Mucosa of rectum (tissue), 2 donors: ENCODE results near the gene ST8SIA5.

Experiments
- H3K27ac ChIP-seq, 2 donors: one replicate each; pipeline ENCODE4 v1.7.0; 2013; ENCODE audit warnings: inconsistent platforms in 2 of 2, low read depth in 2 of 2, low read length in 2 of 2
- H3K27me3 ChIP-seq, 2 donors: one replicate each; pipeline ENCODE4 v1.7.0; 2013; ENCODE audit warnings: low read length in 2 of 2; ENCODE audit not compliant: control insufficient read depth in 2 of 2, insufficient read depth in 2 of 2
- H3K36me3 ChIP-seq, 2 donors: one replicate each; pipeline ENCODE4 v1.7.0; 2013; ENCODE audit warnings: low read length in 2 of 2; ENCODE audit not compliant: control insufficient read depth in 2 of 2, insufficient read depth in 2 of 2
- H3K4me1 ChIP-seq, 2 donors: one replicate each; pipeline ENCODE4 v1.7.0; 2013; ENCODE audit warnings: low read length in 2 of 2, mild to moderate bottlenecking in 1 of 2; ENCODE audit not compliant: control insufficient read depth in 2 of 2, insufficient read depth in 2 of 2
- H3K4me3 ChIP-seq, 2 donors: one replicate each; pipeline ENCODE4 v1.7.0; 2013; ENCODE audit warnings: low read length in 2 of 2
- H3K9ac ChIP-seq, 2 donors: one replicate each; pipeline ENCODE4 v1.7.0; 2013; ENCODE audit warnings: low read length in 2 of 2, low read depth in 1 of 2, mild to moderate bottlenecking in 1 of 2
- H3K9me3 ChIP-seq, 2 donors: one replicate each; pipeline ENCODE4 v1.7.0; 2013; ENCODE audit warnings: low read length in 2 of 2; ENCODE audit not compliant: control insufficient read depth in 2 of 2
- donor health status: healthy.
- donor health status: Normal muscosa, but diverticular disease.

Gene ST8SIA5

DNA sequence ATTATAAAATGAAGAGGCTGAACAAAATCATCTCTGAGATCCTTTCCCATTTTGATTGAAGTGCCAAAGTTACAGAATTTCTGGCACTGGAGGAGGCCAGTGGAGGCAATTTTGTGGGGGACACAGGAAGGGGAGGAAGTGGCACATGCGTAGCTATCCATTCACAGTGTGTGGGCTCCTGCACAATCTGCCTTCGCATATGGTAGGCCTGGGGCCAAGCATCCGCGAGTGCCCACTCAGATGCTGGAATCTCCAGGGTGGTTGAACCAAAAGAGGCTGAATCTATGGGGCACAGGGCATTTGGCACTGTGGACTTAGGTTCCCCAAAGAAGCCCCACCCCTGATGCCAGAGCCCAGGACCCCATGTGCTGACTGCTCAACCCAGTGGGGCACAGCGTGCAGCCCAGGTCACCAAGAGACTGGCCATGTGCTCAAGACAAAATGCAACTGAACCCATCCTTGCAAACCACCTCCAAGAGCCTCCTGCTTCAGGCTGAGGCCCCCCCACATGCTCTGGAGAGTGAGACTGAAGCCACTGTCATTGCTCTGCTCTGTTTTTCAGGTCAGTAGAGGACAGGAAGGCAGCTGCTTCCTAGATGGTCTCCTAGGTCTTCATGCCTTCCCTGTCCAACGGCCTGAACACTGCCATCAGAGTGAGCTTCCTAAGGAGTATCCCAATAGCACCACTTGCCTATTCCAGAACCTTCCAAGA, 28.5 kb downstream of the ST8SIA5 start:
- peaks cover 0 to 2% of the 10 kb centered on the region in 2 donors for H3K27me3 ChIP-seq
- H3K9ac ChIP-seq: no peak overlapping the region
- H3K9me3 ChIP-seq: peaks cover 0 to 4% of the 10 kb centered on the region in 2 donors
- H3K27ac ChIP-seq: no peak overlapping the region
- H3K36me3 ChIP-seq: no peaks in the 10 kb centered on the region
- no peaks in the 10 kb centered on the region for H3K4me1 ChIP-seq
- no peak overlapping the region for H3K4me3 ChIP-seq

DNA sequence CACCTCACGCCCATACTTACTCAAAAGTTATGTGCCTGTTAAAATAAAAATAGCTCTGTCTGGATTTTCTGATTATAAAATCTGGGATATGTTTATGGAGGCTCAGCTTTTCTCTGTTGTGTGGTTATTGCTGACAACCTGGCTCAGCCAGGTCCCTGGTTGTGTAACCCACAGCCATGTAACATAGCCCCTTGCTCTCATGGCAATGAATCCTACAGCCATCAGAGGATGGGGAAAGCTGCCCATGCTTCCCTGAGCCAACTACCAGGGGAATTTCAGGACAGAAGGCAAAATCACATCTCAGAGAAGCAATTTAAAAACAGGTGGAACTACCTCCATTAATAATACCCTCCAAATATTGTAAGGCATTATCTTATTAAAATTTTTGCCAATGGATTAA, 29.7 kb downstream of the ST8SIA5 start:
- Histone ChIP-seq H3K36me3 (no peaks in the 10 kb centered on the region), H3K4me3 (no peak overlapping the region), H3K9me3 (peaks cover 0 to 4% of the 10 kb centered on the region in 2 donors), H3K4me1 (no peaks in the 10 kb centered on the region), H3K27me3 (peaks cover 0 to 2% of the 10 kb centered on the region in 2 donors), H3K27ac (no peak overlapping the region), H3K9ac (no peak overlapping the region)

DNA sequence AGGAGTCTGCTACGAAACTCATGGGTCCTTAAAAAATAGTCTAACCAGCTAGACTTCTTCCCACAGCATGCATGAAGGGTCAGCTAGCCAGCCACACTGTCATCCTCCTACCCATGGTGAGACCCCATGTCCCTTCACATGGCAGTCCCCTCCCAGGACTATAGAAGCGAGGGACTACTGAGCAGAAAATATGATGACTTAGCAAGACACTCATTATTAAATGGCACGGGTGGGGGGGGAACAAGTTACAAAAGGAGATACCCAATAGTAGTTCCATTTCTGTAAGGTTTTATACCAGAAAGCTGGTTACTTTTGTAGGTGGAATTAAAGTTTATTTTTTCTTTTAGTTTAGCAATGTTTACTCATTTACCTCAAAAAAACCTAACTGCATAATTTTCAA, 31.5 kb downstream of the ST8SIA5 start:
- no peak overlapping the region for H3K27ac ChIP-seq
- no peak overlapping the region for H3K4me3 ChIP-seq
- H3K9ac ChIP-seq: no peak overlapping the region
- peaks cover 0 to 2% of the 10 kb centered on the region in 2 donors for H3K27me3 ChIP-seq
- H3K4me1 ChIP-seq: no peaks in the 10 kb centered on the region
- no peaks in the 10 kb centered on the region for H3K36me3 ChIP-seq
- H3K9me3 ChIP-seq: peaks cover 0 to 4% of the 10 kb centered on the region in 2 donors

DNA sequence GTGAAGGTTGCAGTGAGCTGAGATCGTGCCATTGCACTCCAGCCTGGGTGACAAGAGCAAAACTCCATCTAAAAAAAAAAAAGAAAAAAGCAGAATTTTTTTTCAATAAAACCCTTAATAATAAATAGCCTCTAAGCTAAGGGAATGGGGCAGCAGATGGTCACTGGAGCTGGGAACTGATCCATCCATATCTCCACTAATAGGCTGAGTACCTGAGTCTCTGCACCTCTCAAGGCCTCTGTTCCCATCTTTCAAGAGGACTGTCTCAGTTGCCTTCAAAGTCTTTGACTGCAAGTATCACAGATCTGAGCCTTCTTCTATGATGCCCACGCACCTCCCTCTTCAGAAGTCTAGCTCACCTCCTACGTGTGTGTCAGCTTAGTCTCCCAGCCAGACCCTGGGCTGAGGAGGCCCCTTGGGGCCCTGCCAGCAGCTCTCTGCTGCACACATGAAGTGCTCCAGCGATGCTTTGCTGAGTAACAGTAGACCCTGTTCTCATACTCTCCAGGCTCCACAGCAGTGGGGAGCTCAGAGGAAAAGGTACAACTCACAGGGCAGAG, 32.9 kb downstream of the ST8SIA5 start:
- no peaks in the 10 kb centered on the region for H3K27me3 ChIP-seq
- H3K36me3 ChIP-seq: no peaks in the 10 kb centered on the region
- H3K9me3 ChIP-seq: no peaks in the 10 kb centered on the region
- no peak overlapping the region for H3K4me3 ChIP-seq
- no peak overlapping the region for H3K9ac ChIP-seq
- H3K27ac ChIP-seq: no peak overlapping the region
- no peaks in the 10 kb centered on the region for H3K4me1 ChIP-seq

DNA sequence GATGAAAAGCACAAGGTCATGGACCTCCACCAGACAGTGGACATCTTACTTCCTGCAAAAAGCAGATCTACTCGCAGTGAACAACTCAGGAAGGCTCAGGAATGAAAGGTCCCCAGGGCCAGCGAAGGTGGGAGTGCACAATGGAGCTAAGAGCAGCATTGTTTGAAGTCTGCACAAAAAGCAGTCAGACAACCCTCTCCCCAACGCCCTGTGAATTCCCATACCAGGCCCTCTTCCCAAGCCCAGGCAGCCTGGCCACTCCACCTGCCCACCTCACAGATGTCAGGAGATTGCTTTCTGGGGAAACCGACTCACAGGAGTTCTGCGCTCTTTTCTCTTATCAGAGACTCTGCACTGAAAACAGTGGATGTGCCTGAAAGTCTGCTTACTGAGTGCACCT, 34.8 kb downstream of the ST8SIA5 start:
- Histone ChIP-seq H3K9me3 (no peaks in the 10 kb centered on the region), H3K27ac (no peak overlapping the region), H3K4me3 (no peak overlapping the region), H3K9ac (no peak overlapping the region), H3K4me1 (no peaks in the 10 kb centered on the region), H3K36me3 (no peaks in the 10 kb centered on the region), H3K27me3 (no peaks in the 10 kb centered on the region)

DNA sequence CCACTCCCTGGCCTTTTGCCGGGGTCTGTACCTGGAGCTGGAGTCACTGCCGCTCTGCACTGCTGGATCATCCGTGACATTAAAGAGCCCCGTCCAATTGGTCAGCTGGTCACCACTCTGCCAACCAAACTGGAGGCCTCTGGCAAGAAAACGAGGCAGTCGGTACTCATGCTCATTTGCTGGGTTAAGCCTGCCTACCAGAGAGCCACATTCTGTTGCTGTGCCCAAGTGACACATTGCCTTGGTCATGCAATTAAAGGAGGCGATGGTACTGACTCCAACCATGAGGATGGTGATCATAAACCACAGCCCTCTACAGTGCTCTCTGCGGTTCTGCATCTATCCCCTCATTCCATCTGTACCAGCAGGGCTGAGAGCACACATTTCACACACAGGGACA, 35.5 kb downstream of the ST8SIA5 start:
- no peaks in the 10 kb centered on the region for H3K4me1 ChIP-seq
- no peak overlapping the region for H3K9ac ChIP-seq
- H3K9me3 ChIP-seq: no peaks in the 10 kb centered on the region
- no peaks in the 10 kb centered on the region for H3K36me3 ChIP-seq
- no peaks in the 10 kb centered on the region for H3K27me3 ChIP-seq
- H3K4me3 ChIP-seq: no peak overlapping the region
- no peak overlapping the region for H3K27ac ChIP-seq

DNA sequence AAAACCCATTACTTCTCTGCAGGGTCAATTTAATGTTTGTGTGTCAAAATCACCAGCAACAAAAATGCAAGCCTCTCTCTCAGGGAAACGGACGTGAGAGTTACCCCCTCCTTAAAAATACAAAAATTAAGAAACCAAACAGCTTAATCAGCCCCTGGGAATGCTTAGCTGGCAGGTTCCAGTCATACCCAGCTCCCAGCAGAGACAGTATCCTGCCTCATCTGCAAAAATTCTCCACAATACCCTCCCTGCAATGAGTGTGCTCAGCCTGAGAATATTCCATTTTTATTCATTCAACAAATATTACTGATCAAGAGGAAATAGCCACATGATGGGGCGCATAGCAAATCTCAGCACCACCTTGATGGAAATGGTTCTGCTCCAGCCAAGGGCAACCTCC, 36.3 kb downstream of the ST8SIA5 start:
- no peaks in the 10 kb centered on the region for H3K27me3 ChIP-seq
- H3K27ac ChIP-seq: no peak overlapping the region

DNA sequence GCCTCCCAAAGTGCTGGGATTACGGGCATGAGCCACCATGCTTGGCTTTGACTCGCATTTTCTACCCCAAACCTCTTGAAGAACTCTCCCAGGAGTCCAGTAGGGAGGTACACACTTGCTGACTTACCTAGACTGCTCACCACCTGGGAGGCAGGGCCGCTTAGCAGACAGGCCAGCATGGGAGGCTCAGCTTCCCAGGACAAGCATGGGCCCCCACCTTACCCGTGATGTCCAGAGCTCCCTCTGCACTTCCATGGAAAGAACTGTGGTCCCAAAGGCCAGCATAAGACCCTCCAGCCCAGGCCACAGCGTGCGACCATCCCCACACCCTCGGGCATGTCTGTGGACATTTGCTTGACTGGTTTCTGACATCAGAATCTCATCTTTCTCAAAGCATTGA, 36.8 kb downstream of the ST8SIA5 start:
- Histone ChIP-seq H3K4me1 (no peaks in the 10 kb centered on the region), H3K9ac (no peak overlapping the region), H3K36me3 (no peaks in the 10 kb centered on the region), H3K27me3 (no peaks in the 10 kb centered on the region), H3K4me3 (no peak overlapping the region), H3K27ac (no peak overlapping the region), H3K9me3 (no peaks in the 10 kb centered on the region)

More for the DNA sequence above, 36.3 kb downstream of the ST8SIA5 start:
- H3K4me3 ChIP-seq: no peak overlapping the region
- H3K36me3 ChIP-seq: no peaks in the 10 kb centered on the region
- H3K9me3 ChIP-seq: no peaks in the 10 kb centered on the region
- H3K9ac ChIP-seq: no peak overlapping the region
- no peaks in the 10 kb centered on the region for H3K4me1 ChIP-seq

DNA sequence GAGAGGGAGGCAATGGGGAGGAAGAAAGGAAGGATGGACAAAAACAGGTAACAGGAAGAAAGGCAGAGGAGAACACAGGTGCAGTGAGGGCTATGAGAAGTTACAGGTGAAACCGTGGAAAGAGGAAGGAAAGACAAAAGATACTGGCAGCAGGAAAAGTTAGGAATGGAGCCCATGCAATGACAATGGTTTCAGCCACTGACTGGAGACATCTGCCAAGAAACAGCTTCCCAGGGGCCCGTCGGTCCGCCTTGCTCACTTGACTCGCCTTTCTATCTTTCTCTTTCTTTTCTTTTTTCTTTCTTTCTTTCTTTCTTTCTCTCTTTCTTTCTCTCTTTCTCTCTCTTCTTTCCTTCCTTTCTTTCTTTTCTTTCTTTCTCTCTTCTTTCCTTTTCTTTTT, 37.5 kb downstream of the ST8SIA5 start:
- Histone ChIP-seq H3K27ac (no peak overlapping the region), H3K27me3 (no peaks in the 10 kb centered on the region), H3K4me3 (no peak overlapping the region)

DNA sequence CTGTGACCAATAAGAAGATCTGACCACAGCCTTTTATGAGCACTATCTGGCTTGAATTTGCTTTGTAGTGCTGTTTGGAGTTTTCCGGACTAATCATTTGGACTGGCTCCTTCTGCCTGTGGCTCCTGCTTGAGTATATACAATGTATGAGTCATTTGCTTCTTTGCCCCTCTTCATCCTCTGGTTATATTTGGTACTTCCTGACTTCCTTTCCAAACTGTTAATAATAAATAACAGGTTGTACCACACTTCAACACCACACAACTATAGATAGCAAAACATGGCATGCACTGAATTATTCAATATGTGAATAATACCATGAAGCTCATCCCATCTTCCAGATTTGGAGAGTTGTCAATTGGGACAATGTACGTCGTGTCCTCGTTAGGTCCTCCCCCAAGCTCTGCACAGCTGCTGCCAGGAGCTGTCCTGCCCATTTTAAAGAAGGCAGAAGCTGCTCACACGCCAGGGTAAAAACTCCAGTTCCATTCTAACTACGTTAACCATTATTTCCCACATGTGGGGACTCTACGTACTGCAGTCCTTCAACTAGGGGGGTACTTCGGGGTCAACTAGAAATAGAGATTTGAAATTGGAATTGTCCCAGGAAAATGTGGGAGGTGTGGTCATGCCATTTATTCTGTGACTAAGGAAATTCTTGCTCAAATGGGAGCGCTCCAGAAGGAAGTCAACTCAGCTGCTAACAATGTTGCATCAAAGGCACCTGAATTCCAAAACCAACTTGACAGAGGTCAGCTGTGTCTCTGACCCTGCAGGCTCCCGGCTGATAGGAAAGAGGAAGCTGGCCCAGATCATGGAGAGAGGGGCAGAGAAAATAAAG, 38.1 kb downstream of the ST8SIA5 start:
- H3K27ac ChIP-seq: no peak overlapping the region
- H3K9ac ChIP-seq: no peak overlapping the region
- H3K4me3 ChIP-seq: no peak overlapping the region
- H3K9me3 ChIP-seq: no peaks in the 10 kb centered on the region
- no peaks in the 10 kb centered on the region for H3K4me1 ChIP-seq
- no peaks in the 10 kb centered on the region for H3K27me3 ChIP-seq
- no peaks in the 10 kb centered on the region for H3K36me3 ChIP-seq

More for the DNA sequence above, 37.5 kb downstream of the ST8SIA5 start:
- Histone ChIP-seq H3K36me3 (no peaks in the 10 kb centered on the region), H3K4me1 (no peaks in the 10 kb centered on the region), H3K9me3 (no peaks in the 10 kb centered on the region), H3K9ac (no peak overlapping the region)
